GM06990 (cell line): ENCODE data around the gene MX1.

ENCODE experiments used
- DNase-seq: peaks from one replicate; pipeline ENCODE4 v3.0.0-alpha.2; 2011; ENCODE audit not compliant: insufficient read length; ENCODE audit errors: extremely low read depth
- H3K27me3 ChIP-seq: replicated peaks from 2 replicates; pipeline ENCODE4 v1.6.0; 2011; ENCODE audit warnings: low read length; ENCODE audit not compliant: control insufficient read depth, insufficient read depth
- H3K36me3 ChIP-seq: 2 replicates; pipeline ENCODE4 v1.5.1; 2011; ENCODE audit warnings: low read length; ENCODE audit not compliant: control insufficient read depth, insufficient read depth
- H3K4me3 ChIP-seq: replicated peaks from 2 replicates; pipeline ENCODE4 v1.5.1; 2011; ENCODE audit warnings: low read depth, mild to moderate bottlenecking, control low read depth, low read length
- TF ChIP-seq, protein P1 (sequence below): IDR thresholded peaks from 2 replicates; pipeline ENCODE4 v1.5.1; 2011; ENCODE audit warnings: low read length, control low read depth, mild to moderate bottlenecking, inconsistent platforms; ENCODE audit not compliant: insufficient read depth, poor library complexity, severe bottlenecking

MX1 gene

DNA sequence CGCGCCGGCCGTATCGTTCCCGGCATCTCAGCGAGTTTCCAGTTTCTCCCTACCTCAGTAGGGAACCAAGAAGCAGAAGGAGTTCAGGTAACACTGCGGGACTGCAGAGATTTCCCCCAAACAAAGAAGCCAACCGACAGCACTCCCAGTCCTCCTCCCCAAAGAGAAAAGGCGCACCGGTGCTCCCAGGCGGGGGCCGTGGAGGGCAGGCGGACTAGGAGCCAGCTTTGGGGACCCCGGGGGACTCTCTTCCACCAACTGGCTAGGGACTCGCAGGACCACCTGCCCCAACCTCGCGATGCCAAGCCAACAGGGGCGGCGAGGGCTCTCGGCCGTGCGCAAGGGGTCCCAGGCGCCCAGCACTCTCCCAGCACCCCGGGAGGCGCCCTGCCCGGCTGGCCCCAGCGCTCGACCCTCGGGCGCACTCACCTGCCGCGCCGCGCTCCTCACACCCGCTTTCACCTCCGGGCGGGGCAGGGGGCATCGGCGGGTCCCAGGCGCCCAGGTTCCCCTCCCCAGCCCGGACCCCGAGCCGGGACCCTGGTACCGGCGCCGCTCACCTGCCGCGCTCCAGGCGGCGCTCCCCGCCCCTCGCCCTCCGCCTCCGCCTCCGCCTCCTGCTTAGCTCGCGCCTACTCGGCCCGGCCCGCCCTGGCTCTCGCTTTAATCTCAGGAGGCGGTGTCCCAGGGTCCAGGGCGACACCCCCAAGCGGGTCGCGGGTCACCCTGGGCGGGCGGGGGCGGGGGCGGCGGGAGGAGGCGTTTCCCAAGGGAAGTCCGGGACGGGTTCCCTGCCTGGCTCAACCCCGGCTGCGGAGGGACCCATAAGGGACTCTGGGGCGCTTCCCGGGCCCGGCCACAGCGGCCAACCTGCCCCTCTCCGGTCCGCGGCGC is 81.7 kb downstream of the MX1 start, which contains the start of gene TMPRSS2:
TSS of gene TMPRSS2 (minus strand) at position 638 of the 894 bp plus-strand sequence. CDS start 10,025 bp downstream, outside the sequence.
- no peak within 1 kb of the TSS for H3K4me3 ChIP-seq
- DNase-seq: no peak
- H3K27me3 ChIP-seq: peaks cover 2% of the 10 kb centered on the region; the same call in 1 of the 2 replicates
- no peaks in the 10 kb centered on the region for H3K36me3 ChIP-seq
- TF ChIP-seq, protein P1, sequence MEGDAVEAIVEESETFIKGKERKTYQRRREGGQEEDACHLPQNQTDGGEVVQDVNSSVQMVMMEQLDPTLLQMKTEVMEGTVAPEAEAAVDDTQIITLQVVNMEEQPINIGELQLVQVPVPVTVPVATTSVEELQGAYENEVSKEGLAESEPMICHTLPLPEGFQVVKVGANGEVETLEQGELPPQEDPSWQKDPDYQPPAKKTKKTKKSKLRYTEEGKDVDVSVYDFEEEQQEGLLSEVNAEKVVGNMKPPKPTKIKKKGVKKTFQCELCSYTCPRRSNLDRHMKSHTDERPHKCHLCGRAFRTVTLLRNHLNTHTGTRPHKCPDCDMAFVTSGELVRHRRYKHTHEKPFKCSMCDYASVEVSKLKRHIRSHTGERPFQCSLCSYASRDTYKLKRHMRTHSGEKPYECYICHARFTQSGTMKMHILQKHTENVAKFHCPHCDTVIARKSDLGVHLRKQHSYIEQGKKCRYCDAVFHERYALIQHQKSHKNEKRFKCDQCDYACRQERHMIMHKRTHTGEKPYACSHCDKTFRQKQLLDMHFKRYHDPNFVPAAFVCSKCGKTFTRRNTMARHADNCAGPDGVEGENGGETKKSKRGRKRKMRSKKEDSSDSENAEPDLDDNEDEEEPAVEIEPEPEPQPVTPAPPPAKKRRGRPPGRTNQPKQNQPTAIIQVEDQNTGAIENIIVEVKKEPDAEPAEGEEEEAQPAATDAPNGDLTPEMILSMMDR: no peak

GRCh38 chr21:41508415-41509144 is 82.5 kb downstream of the MX1 start:
- no peaks in the 10 kb centered on the region for H3K36me3 ChIP-seq
- H3K27me3 ChIP-seq: peaks cover 2% of the 10 kb centered on the region; the same call in 1 of the 2 replicates
- DNase-seq: no peak
- TF ChIP-seq, protein P1: no peak
- no peak overlapping the region for H3K4me3 ChIP-seq
